Mucosa of descending colon (tissue), 3 donors: ENCODE data around the gene NACC2. TPM values are rescaled to one million over a fixed set of nuclear protein-coding genes. Genes with fewer than 3 reads are reported as not detected.

ENCODE experiments used
- ATAC-seq: fragments of 200-7000 bp; cut with Tn5 transposase; one replicate; pipeline ENCODE4 v1.9.1; 2020; ENCODE audit warnings: mild to moderate bottlenecking, moderate library complexity
- DNase-seq, 3 donors: peaks; one replicate each; pipeline ENCODE4 v3.0.0-alpha.2; 2020
- H3K36me3 ChIP-seq: fragments of 200-600 bp; one replicate; pipeline ENCODE4 v1.8.0; 2021; ENCODE audit warnings: low read depth, mild to moderate bottlenecking
- H3K4me1 ChIP-seq: fragments of 200-600 bp; one replicate; pipeline ENCODE4 v1.8.0; 2021; ENCODE audit warnings: low read depth, mild to moderate bottlenecking
- H3K4me3 ChIP-seq: fragments of 200-600 bp; one replicate; pipeline ENCODE4 v1.8.0; 2021; ENCODE audit warnings: mild to moderate bottlenecking
- H3K9me3 ChIP-seq: fragments of 200-600 bp; one replicate; pipeline ENCODE4 v1.8.0; 2021; ENCODE audit warnings: mild to moderate bottlenecking
- intact Hi-C, 2 donors: fragments of 100-400 bp; cut with DNase I in 1 of 2; cut with micrococcal nuclease in 1 of 2; formaldehyde crosslinking; loops; one replicate each; pipeline versions ENCODE4 v1.11.0 to v1.11.1; 2022; cut with DNase I, micrococcal nuclease
- total RNA-seq, 3 donors: library from RNA; stranded (reverse); fragmentation: NEBNext Ultra II Directional in 2 of 3; extraction: Animal tissue kit (Norgen Biotek cat#: 25700) in 2 of 3; gene quantifications; one replicate each; pipeline versions ENCODE4 v1.2.1 to v1.2.4, GENCODE V29; 2021 to 2023
- TF ChIP-seq, protein P1 (sequence below): fragments of 200-600 bp; IDR thresholded peaks from one replicate; pipeline ENCODE4 v1.8.0; 2022; ENCODE audit warnings: antibody characterized with exemption, mild to moderate bottlenecking
- donor health status: DM: no; HTN: no; CAD: no; lungs with moderate emphysema.
- donor health status: DM: no; HTN: no; CAD: no.
- donor health status: DM: no; HTN: yes; CAD: no.

NACC2 gene
- total RNA-seq, 3 donors from 2014 or later: 15.9 to 81.3 (median 22.1) TPM

DNA sequence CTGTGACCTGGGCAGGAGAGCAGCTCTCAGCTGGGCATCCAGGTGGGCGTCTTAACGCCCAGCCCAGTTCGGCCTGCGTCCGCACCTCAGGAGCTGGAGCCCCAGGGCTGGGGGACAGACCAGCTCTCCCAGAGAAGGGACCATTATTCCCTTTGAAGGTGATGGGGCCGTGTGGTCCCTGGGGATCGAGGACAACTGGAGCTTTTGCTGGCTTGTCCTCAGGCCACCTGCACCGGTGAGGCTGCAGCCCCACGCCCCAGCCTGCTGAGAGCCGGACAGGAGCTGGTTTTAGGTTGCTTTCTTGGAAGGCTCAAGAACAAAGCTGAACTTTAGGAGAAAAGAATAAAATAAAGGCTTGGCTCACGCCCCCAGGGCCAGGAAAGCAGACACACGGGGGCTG lies 40.9 kb downstream of the NACC2 start:
- TF ChIP-seq, protein P1, sequence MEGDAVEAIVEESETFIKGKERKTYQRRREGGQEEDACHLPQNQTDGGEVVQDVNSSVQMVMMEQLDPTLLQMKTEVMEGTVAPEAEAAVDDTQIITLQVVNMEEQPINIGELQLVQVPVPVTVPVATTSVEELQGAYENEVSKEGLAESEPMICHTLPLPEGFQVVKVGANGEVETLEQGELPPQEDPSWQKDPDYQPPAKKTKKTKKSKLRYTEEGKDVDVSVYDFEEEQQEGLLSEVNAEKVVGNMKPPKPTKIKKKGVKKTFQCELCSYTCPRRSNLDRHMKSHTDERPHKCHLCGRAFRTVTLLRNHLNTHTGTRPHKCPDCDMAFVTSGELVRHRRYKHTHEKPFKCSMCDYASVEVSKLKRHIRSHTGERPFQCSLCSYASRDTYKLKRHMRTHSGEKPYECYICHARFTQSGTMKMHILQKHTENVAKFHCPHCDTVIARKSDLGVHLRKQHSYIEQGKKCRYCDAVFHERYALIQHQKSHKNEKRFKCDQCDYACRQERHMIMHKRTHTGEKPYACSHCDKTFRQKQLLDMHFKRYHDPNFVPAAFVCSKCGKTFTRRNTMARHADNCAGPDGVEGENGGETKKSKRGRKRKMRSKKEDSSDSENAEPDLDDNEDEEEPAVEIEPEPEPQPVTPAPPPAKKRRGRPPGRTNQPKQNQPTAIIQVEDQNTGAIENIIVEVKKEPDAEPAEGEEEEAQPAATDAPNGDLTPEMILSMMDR: no peak
- ATAC-seq (no peak), DNase-seq (no peak)
- Histone ChIP-seq H3K36me3 (no peaks in the 10 kb centered on the region), H3K9me3 (no peaks in the 10 kb centered on the region), H3K4me3 (no peak overlapping the region), H3K4me1 (peaks cover 32% of the 10 kb centered on the region)
- intact Hi-C loops: loop anchor here in 1 of 2 donors (5.0 kb wide), 1 partner anchor 38 kb away; no protein-coding TSS in a partner anchor

DNA sequence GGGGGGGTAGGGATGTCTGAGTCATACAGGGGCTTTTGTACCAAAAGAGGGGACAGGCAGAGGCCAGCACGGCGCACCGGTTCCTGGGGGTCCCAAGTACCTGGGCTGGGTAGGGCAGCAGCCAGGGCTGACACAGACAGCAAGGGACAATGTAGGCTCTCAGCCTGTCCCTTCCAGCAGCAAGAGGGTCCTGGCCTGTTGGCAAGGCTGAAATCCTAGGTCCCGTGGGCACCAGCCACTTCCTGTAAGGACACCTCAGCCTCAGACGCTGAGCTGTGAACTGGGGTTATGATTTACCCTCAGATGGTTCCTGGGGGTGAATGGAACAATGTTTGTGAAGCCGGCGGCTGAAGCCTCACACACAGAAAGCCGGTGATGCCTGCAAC lies 41.3 kb downstream of the NACC2 start:
- peaks cover 32% of the 10 kb centered on the region for H3K4me1 ChIP-seq
- no peak for ATAC-seq
- TF ChIP-seq, protein P1: no peak
- no peaks in the 10 kb centered on the region for H3K9me3 ChIP-seq
- no peak for DNase-seq
- no peak overlapping the region for H3K4me3 ChIP-seq
- no peaks in the 10 kb centered on the region for H3K36me3 ChIP-seq
- intact Hi-C loops: loop anchor here in 1 of 2 donors (5.0 kb wide), 1 partner anchor 39 kb away; no protein-coding TSS in a partner anchor

DNA sequence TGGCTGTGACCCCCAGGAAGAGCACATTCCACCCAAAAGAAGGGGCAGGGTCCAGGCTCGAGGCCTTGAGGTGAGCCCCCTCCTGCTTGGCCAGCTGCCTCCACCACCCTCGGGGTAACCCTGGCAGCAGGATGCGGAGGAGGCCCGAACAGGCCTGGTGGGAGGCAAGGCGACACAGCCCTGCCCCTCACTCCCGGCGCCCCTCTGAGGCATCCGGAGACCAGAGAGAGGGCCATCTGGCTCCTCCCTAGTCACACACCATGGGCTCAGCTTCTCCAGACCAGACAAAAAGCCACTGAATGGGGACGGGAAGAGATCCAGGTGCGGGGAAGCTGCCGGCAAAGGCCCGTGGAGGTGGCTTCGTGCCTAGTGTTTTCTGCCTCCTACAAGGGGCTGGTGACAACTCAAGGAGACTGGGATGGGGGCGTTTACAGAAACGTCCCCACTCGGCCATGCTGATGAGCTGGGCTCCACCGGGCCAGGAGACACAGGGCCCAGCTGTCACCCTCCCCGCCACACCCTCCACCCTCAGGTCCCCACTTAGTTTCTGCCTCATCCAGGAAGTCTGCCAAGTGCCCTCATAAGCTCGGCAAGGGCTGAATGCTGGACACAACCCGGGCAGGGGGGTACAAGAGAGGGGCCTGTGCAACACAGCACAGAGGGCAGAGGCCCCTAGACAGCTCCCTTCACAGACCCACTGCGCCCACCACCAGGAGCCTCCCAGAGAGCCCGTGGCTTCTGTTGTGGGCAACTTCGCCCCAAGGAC lies 41.9 kb downstream of the NACC2 start:
- ATAC-seq: peak; percentile 6
- intact Hi-C loops: loop anchor here in 1 of 2 donors (5.0 kb wide), 1 partner anchor 39 kb away; no protein-coding TSS in a partner anchor
- Histone ChIP-seq H3K9me3 (no peaks in the 10 kb centered on the region), H3K4me1 (peaks cover 32% of the 10 kb centered on the region), H3K4me3 (no peak overlapping the region), H3K36me3 (no peaks in the 10 kb centered on the region)
- peak in 2 of 3 donors; percentile 35 to 55 for DNase-seq
- TF ChIP-seq, protein P1: no peak

GRCh38 chr9:136052472-136052880 lies 42.6 kb downstream of the NACC2 start:
- intact Hi-C loops: loop anchor here in 1 of 2 donors (5.0 kb wide), 1 partner anchor 40 kb away; no protein-coding TSS in a partner anchor
- peak in 2 of 3 donors; percentile 50 to 65 for DNase-seq
- peak; percentile 48 for ATAC-seq
- TF ChIP-seq, protein P1: no peak
- no peak overlapping the region for H3K4me3 ChIP-seq
- no peaks in the 10 kb centered on the region for H3K9me3 ChIP-seq
- H3K4me1 ChIP-seq: peaks cover 32% of the 10 kb centered on the region
- no peaks in the 10 kb centered on the region for H3K36me3 ChIP-seq

- H3K9me3 ChIP-seq: no peaks in the 10 kb centered on the region
- intact Hi-C loops: loop anchor here in 1 of 2 donors (5.0 kb wide), 1 partner anchor 40 kb away; no protein-coding TSS in a partner anchor
- ATAC-seq (peak; percentile 89), DNase-seq (peak; percentile 81 to 86 (median 82))
- H3K4me1 ChIP-seq: peaks cover 32% of the 10 kb centered on the region
- H3K4me3 ChIP-seq: no peak overlapping the region
- H3K36me3 ChIP-seq: no peaks in the 10 kb centered on the region
- TF ChIP-seq, protein P1: no peak
These were observed 43.1 kb downstream of the NACC2 start for GRCh38 chr9:136051837-136052471.
